GM12892 (cell line): ENCODE data around the gene KRT37.
"Not testable (repeated sequence)": the region's sequence is repeated elsewhere in the genome, so short reads cannot be mapped to it uniquely, and the experiment has no call there.

Experiments
- DNase-seq: peaks from one replicate; pipeline ENCODE4 v3.0.0; 2011; ENCODE audit not compliant: insufficient read length
- FAIRE-seq: peaks from 2 replicates; lab custom pipeline; 2011; peaks lifted over from hg19 to GRCh38; lab: Jason Lieb, UNC
- POLR2A ChIP-seq: IDR thresholded peaks from 2 replicates; pipeline ENCODE4 v1.6.1; 2011; ENCODE audit warnings: low read depth, low read length, control low read depth
- POLR2AphosphoS5 ChIP-seq: IDR thresholded peaks from 2 replicates; pipeline ENCODE4 v1.6.1; 2011; ENCODE audit warnings: low read depth, low read length, control low read depth
- TAF1 ChIP-seq: IDR thresholded peaks from 2 replicates; pipeline ENCODE4 v1.6.1; 2011; ENCODE audit warnings: low read depth, mild to moderate bottlenecking, control low read depth, low read length, borderline replicate concordance

The KRT37 gene

GRCh38 chr17:41396340-41396739, 28.0 kb downstream of the KRT37 start:
- FAIRE-seq = no peak
- no peak for DNase-seq
- TF ChIP-seq POLR2A (no peak), POLR2AphosphoS5 (no peak), TAF1 (no peak)

- no peak for TF ChIP-seq POLR2A
- FAIRE-seq (no peak), DNase-seq (no peak)
Measured at GRCh38 chr17:41395611-41396010, 28.8 kb downstream of the KRT37 start.

- not testable (repeated sequence) for DNase-seq, FAIRE-seq
Measured at GRCh38 chr17:41395044-41395443, 29.3 kb downstream of the KRT37 start.

GRCh38 chr17:41394254-41394996, 30.0 kb downstream of the KRT37 start:
- TF ChIP-seq POLR2A (no peak), TAF1 (no peak), POLR2AphosphoS5 (no peak)
- no peak for FAIRE-seq

GRCh38 chr17:41393826-41394225, 30.6 kb downstream of the KRT37 start:
- no peak for FAIRE-seq
- TF ChIP-seq POLR2A = no peak
- TF ChIP-seq POLR2AphosphoS5 = no peak
- TF ChIP-seq TAF1 = no peak

More at GRCh38 chr17:41394254-41394996, 30.0 kb downstream of the KRT37 start:
- DNase-seq = no peak

GRCh38 chr17:41393294-41393693, 31.1 kb downstream of the KRT37 start:
- FAIRE-seq = no peak
- no peak for TF ChIP-seq POLR2A
- TF ChIP-seq POLR2AphosphoS5 = no peak
- no peak for TF ChIP-seq TAF1
- no peak for DNase-seq

More at GRCh38 chr17:41393826-41394225, 30.6 kb downstream of the KRT37 start:
- no peak for DNase-seq

- no peak for TF ChIP-seq POLR2A
- TF ChIP-seq TAF1 = no peak
- TF ChIP-seq POLR2AphosphoS5 = no peak
- DNase-seq (no peak), FAIRE-seq (no peak)
Measured at GRCh38 chr17:41392278-41392677, 32.1 kb downstream of the KRT37 start.

GRCh38 chr17:41391535-41391934, 32.9 kb downstream of the KRT37 start:
- no peak for DNase-seq
- FAIRE-seq = no peak
- no peak for TF ChIP-seq TAF1
- TF ChIP-seq POLR2AphosphoS5 = no peak

GRCh38 chr17:41390411-41390938, 33.9 kb downstream of the KRT37 start:
- TF ChIP-seq POLR2AphosphoS5 (no peak), TAF1 (no peak), POLR2A (no peak)
- FAIRE-seq (no peak), DNase-seq (no peak)

- TF ChIP-seq TAF1 (no peak), POLR2AphosphoS5 (no peak), POLR2A (no peak)
- no peak for FAIRE-seq
- no peak for DNase-seq
Measured at GRCh38 chr17:41387670-41388069, 36.7 kb downstream of the KRT37 start.

- TF ChIP-seq TAF1 (no peak), POLR2AphosphoS5 (no peak), POLR2A (no peak)
- no peak for FAIRE-seq
Measured at GRCh38 chr17:41386227-41386626, 38.2 kb downstream of the KRT37 start.

GRCh38 chr17:41383690-41384089, 40.7 kb downstream of the KRT37 start:
- FAIRE-seq (no peak), DNase-seq (no peak)
- TF ChIP-seq TAF1 (no peak), POLR2AphosphoS5 (no peak), POLR2A (no peak)

More at GRCh38 chr17:41386227-41386626, 38.2 kb downstream of the KRT37 start:
- no peak for DNase-seq

- FAIRE-seq (no peak), DNase-seq (no peak)
- TF ChIP-seq POLR2AphosphoS5 (no peak), POLR2A (no peak), TAF1 (no peak)
Measured at GRCh38 chr17:41382394-41382793, 42.0 kb downstream of the KRT37 start.

- FAIRE-seq, DNase-seq: not testable (repeated sequence)
Measured at GRCh38 chr17:41381943-41382342, 42.4 kb downstream of the KRT37 start, which contains the start of gene KRT34. Gene KRT34, minus strand, starts transcription at chr17:41382306. Its CDS starts 60 bp downstream, at chr17:41382246.

GRCh38 chr17:41380091-41380490, 44.3 kb downstream of the KRT37 start:
- not testable (repeated sequence) for FAIRE-seq, DNase-seq
